HuH-7 (cell line): Measurements from ENCODE around the gene GIMAP4.
"Not testable (repeated sequence)": the region's sequence is repeated elsewhere in the genome, so short reads cannot be mapped to it uniquely, and the experiment has no call there.

ENCODE experiments used
- DNase-seq: peaks from one replicate; pipeline ENCODE4 v3.0.0; 2011; ENCODE audit warnings: low spot score

GIMAP4 gene

GRCh38 chr7:150580638-150581394 lies 13.6 kb downstream of the GIMAP4 start:
- DNase-seq = no peak

- no peak for DNase-seq
Observed at GRCh38 chr7:150585199-150585598, 18.0 kb downstream of the GIMAP4 start.

- no peak for DNase-seq
Observed at GRCh38 chr7:150586068-150586784, 19.0 kb downstream of the GIMAP4 start.

GRCh38 chr7:150586785-150587152 lies 19.6 kb downstream of the GIMAP4 start:
- no peak for DNase-seq

- no peak for DNase-seq
Observed at GRCh38 chr7:150587551-150587950, 20.4 kb downstream of the GIMAP4 start.

GRCh38 chr7:150594805-150595204 lies 27.6 kb downstream of the GIMAP4 start:
- DNase-seq = no peak

- no peak for DNase-seq
Observed at GRCh38 chr7:150595361-150595760, 28.2 kb downstream of the GIMAP4 start.

GRCh38 chr7:150603600-150603999 lies 36.4 kb downstream of the GIMAP4 start:
- DNase-seq = not testable (repeated sequence)

- no peak for DNase-seq
Observed at GRCh38 chr7:150610233-150610632, 43.0 kb downstream of the GIMAP4 start.

GRCh38 chr7:150612925-150613324 lies 45.7 kb downstream of the GIMAP4 start:
- DNase-seq = no peak

- DNase-seq = no peak
Observed at GRCh38 chr7:150613880-150614279, 46.7 kb downstream of the GIMAP4 start.

- not testable (repeated sequence) for DNase-seq
Observed at GRCh38 chr7:150614426-150614825, 47.2 kb downstream of the GIMAP4 start.

GRCh38 chr7:150615221-150615755 lies 48.1 kb downstream of the GIMAP4 start:
- not testable (repeated sequence) for DNase-seq

GRCh38 chr7:150620061-150620460 lies 52.9 kb downstream of the GIMAP4 start:
- DNase-seq = no peak

GRCh38 chr7:150620617-150621371 lies 53.6 kb downstream of the GIMAP4 start:
- no peak for DNase-seq

- DNase-seq = no peak
Observed at GRCh38 chr7:150621376-150621775, 54.2 kb downstream of the GIMAP4 start.
